HG03095 (cell line): Measurements from ENCODE around the gene PFN3.

Experiments used
- ATAC-seq: cut with Tn5 transposase; IDR thresholded peaks from one replicate; pipeline ENCODE4 v1.9.1; 2021; ENCODE audit warnings: moderate library complexity; ENCODE audit not compliant: unreplicated experiment

Gene PFN3

GRCh38 chr5:177438468-177438867 lies 38.0 kb upstream of the PFN3 start:
- no peak for ATAC-seq

DNA sequence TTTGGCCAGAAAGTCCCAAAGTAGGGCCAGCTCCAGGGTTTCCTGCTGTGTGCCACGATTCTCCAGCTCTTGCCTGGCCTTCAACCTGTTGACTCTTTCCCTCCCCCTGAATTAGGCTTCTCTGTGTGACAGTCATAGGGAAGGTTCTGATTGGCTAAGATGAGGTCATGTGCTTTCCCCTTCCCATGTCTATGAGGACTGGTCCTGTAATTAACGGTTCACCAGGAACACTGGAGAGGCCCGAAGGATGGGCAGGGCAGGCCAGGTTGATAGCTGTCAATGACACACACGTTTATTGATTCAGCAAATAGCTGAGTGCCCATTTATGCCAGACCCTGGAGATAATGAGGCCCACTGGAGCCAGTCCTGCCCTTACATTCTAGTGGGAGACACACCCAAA lies 37.2 kb upstream of the PFN3 start:
- ATAC-seq, result no peak

- ATAC-seq, result no peak
Measured at GRCh38 chr5:177435847-177436536, 35.5 kb upstream of the PFN3 start.

- no peak for ATAC-seq
Measured at GRCh38 chr5:177434942-177435738, 34.7 kb upstream of the PFN3 start.

DNA sequence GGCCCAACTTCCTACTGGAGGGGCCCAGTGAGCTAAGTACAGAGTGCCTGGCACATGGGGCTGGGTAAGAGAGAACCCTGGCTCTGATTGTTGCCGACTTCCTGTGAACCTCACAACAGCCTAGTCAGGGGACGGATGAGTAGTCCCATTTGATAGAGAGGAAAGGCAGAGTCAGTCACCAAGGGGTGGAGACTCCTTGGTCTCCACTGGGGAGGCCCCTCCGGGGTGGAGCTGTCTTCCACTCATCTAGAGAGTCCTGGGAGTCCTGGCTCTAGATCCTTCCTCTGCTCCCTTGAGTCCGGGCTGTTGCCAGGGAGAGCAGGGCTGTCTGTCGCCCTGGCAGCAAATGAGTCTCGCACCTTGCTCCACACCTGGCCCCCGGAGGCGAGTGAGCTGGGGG lies 34.0 kb upstream of the PFN3 start:
- ATAC-seq, result no peak

- ATAC-seq, result no peak
Measured at GRCh38 chr5:177433658-177434217, 33.3 kb upstream of the PFN3 start.

DNA sequence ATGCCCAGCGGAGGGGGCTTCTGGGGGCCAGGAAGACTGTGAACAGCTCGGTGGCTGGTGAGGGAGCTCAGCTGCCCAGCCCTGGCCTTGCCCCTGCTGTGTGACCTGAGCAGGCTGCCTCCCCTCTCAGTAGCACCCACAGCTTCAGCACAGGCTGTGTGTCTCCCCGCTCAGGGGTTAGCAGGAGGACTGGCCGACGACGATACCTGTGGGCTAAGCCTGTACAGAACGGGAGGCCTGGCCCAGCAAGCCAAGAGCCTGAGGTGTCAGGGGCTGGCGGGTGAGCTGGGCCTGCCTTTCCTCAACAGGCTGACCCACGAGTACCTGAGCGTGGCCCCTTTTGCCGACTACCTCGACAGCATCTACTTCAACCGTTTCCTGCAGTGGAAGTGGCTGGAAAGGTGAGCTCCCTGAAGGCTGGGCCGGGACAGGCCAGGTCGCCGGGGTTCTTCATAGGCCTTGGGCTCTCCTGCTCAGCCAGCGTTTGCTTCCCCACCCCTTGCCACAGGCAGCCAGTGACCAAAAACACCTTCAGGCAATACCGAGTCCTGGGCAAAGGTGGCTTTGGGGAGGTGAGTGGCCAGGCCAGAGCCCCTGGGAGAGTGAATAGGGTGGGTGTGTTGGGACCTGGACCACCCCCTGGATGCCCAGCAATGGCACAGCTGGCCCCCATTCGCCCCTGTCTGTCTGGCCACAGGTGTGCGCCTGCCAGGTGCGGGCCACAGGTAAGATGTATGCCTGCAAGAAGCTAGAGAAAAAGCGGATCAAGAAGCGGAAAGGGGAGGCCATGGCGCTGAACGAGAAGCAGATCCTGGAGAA lies 32.6 kb upstream of the PFN3 start:
- no peak for ATAC-seq

DNA sequence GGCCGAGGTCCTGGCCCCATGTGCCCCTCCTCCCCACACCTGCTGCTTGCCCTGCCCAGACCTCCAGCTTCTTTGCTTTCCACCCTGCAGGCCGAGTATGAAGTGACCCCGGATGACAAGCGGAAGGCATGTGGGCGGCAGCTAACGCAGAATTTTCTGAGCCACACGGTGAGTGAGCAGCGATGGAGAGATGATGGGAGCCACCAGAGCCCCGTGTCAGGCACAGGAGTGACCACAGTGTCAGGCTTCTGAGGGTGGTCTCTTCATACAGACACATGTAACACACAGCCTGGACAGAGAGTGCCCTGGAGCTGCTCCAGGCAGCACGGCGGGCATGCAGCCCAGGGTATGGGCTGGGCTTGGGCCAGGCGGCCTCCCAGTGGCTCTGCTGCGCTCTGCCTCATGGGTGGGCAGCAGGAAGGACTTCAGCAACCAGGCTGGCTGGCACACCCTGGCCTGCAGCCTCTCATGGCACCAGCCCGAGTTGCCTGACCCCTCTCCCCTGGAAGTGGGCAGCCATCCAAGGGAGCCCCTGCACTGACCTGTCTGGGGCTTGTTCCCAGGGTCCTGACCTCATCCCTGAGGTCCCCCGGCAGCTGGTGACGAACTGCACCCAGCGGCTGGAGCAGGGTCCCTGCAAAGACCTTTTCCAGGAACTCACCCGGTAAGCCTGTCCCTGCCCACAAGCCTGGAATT lies 31.8 kb upstream of the PFN3 start:
- ATAC-seq, result no peak

DNA sequence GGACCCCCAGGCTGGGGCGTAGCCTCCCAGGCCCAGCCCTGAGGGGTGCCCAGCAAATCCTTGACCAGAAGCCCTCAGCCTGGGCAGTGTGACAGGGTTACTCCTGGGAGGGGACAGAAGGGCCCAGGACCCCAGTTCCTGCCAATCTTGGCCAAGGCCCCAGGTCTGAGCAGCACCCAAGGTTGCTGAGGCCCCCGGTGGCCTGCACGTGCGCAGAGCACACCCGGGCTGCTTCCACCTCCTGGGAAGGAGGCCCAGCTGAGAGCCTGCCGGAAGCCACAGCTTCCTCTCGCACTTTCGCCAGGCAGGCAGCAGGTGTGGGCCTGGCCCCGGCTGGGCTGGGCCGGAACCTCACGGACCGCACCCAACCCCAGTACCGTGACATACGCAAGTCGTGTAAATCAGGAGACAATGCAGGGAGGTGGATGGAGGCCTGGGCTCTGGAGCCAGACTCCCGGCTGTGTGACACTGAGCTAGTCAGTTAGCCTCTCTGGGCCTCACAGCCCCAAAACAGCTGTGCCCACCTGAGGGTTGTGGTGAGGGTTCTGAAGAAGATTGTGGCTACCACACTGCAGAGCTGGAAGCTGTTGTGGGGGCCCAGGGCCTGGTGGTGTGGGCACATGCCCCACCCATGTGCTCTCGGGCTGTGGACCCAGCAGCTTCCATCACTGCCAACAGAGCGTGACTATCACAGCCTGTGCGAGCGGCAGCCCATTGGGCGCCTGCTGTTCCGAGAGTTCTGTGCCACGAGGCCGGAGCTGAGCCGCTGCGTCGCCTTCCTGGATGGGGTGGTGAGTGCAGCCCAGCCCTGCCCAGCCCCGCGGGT lies 31.1 kb upstream of the PFN3 start:
- ATAC-seq, result peak; percentile 44

- no peak for ATAC-seq
Measured at GRCh38 chr5:177430972-177431316, 30.5 kb upstream of the PFN3 start.

DNA sequence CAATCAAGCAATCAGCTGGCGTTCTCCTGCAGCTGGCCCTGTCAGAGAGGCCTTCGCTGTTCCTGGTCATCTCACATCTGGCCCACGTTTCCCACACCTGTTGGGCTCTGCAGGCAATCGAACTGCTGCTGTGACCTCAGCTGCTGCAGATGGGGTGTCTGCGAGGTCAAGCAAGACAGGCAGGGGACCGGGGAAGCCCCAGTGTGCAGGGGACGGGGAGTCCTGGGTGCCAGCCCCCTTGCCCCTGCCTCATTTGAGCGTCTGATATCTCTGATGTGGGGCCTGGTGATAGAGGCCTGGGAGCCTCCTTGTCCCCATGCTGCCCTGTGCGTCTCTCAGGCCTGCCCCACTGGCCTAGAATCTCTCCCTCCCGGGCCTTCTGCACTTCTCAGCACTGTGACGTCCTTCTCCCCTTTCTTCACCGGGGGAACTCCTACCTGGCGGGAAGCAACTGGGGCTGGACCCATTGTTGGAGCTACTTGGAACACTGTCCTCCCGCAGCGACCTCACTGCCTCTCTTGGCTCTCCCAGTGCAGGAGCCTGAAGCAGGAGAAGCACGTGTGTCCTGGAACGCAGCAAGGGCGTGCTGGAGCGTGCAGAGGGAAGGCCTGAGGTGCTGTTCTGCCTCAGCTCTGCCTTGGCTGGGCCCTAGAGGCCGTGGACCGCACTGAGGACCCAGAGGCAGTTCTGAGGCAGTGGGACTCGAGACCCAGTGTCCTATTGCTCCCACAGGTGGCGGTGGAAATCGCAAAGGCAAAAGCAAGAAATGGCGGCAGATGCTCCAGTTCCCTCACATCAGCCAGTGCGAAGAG lies 29.9 kb upstream of the PFN3 start:
- no peak for ATAC-seq

DNA sequence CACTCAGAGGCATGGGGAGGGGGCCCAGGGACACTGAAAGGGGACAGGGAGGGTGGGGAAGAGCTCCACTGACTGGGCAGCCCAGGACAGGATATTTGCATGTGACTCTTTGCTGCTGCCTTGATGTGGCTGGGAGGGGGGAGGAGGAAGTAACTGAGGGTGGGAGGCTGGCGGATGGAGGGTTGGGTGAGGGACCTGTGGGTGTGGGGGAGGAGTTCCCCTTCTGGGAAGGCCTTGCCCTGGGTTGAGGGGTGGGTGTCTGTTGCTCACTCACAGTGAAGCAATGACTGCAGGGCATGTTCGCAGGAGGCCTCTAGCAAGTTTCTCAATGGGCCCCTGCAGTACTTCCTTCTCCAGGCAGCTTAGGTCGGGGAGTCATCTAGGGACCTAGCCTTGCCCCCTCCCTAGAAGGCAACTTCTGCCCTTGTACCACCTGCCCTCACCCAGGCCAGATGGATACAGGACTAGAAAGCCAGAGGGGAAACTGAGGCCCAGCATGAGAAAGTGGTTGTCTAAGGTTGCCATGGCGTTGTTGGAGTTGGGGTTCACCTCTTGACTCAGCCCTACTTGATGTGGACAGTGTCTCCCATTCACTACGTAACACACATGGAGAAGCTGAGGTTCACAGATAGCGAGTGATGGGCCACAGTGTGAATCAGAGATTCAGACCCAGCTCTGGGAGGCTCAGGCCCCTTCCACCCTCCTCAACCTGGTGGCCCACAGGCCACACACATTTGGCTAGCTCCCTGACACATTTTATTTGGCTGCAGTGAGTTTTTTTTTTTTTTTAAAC lies 29.0 kb upstream of the PFN3 start:
- no peak for ATAC-seq

- ATAC-seq, result no peak
Measured at GRCh38 chr5:177428574-177429217, 28.2 kb upstream of the PFN3 start.

GRCh38 chr5:177427919-177428573 lies 27.6 kb upstream of the PFN3 start:
- no peak for ATAC-seq

DNA sequence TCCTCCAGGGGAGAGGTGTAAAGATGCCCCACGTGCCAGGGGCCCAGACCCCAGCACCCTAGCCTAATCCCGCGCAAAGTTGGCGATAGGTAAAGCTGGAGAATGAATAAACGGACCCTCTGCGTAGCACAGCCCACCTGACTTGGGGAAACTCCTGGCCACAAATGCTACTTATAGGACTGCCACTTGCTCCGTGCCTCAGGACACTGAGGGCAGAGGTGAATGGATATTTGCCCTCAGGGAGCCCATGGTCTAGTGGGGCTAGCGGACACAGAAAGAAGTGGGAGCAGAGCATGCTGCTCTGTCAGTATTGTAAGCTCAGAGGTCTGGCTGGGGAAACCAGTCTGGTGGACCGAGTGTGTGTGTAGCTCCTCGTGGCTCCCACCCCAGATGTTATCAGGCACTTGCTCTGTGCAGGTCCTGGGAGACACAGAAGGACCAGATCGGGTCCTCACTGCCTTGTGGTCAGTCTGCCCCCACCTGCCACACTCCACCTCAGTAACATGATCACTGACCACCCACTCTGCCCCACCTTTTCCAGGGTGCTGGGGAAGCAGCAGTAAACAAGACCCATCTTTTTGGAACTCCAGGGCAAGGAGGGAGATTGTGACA lies 26.9 kb upstream of the PFN3 start:
- no peak for ATAC-seq

- no peak for ATAC-seq
Measured at GRCh38 chr5:177426566-177427210, 26.2 kb upstream of the PFN3 start, which contains the start of gene GRK6. GRK6 (plus strand) TSS chr5:177426676; CDS start chr5:177426846, 170 bp downstream.
